Panc1 (cell line): ENCODE results near the gene GPR87. TPM values are rescaled to one million over a fixed set of nuclear protein-coding genes. Genes with fewer than 3 reads are reported as not detected.

Source experiments
- ATAC-seq: fragments of 200-7000 bp; cut with Tn5 transposase; 2 replicates; pipeline ENCODE4 v1.9.1; 2020; ENCODE audit warnings: mild to moderate bottlenecking, moderate library complexity
- BruUV-seq: library from RNA; stranded (reverse); fragments of 400-500 nt; replicated peaks from 2 replicates; lab custom pipeline; 2021; lab: Mats Ljungman, UMichigan
- CTCF ChIA-PET: fragments of 300-600 bp; sonication (Branson Sonifier 250); formaldehyde crosslinking; loops from one replicate; lab custom pipeline; 2022; ENCODE audit warnings: antibody characterized with exemption; lab: Charles Lee
- POLR2A ChIA-PET: fragments of 300-600 bp; sonication (Branson Sonifier 250); formaldehyde crosslinking; loops from one replicate; lab custom pipeline; 2022; ENCODE audit warnings: antibody characterized with exemption; lab: Charles Lee
- DNase-seq: peaks from one replicate; pipeline ENCODE4 v3.0.0-alpha.2; 2010; ENCODE audit warnings: low read depth, low spot score
- H3K27ac ChIP-seq: 2 replicates; pipeline ENCODE4 v1.5.1; 2011; ENCODE audit warnings: mild to moderate bottlenecking, low read length, inconsistent platforms
- H3K27me3 ChIP-seq: fragments of 200-500 bp; sonication (Bioruptor generic); 2 replicates; pipeline ENCODE4 v1.6.0; 2014; ENCODE audit warnings: low read length, inconsistent platforms; ENCODE audit not compliant: control insufficient read depth, insufficient read depth
- H3K36me3 ChIP-seq: fragments of 200-500 bp; sonication (Bioruptor generic); 2 replicates; pipeline ENCODE4 v1.5.1; 2014; ENCODE audit warnings: inconsistent platforms, mild to moderate bottlenecking, low read length, moderate library complexity; ENCODE audit not compliant: control insufficient read depth, insufficient read depth
- H3K4me1 ChIP-seq: 2 replicates; pipeline ENCODE4 v1.5.1; 2011; ENCODE audit warnings: inconsistent platforms, mild to moderate bottlenecking, low read length, moderate library complexity; ENCODE audit not compliant: control insufficient read depth, insufficient read depth
- H3K4me3 ChIP-seq, 2 experiments: 2 replicates each; pipeline ENCODE4 v1.5.1; 2011 to 2012; ENCODE audit warnings: low read depth in 2 of 2, low read length in 2 of 2, mild to moderate bottlenecking in 2 of 2, inconsistent platforms in 1 of 2, moderate library complexity in 1 of 2
- H3K9me3 ChIP-seq: fragments of 200-500 bp; sonication (Bioruptor generic); 2 replicates; pipeline ENCODE4 v1.5.1; 2014; ENCODE audit warnings: low read depth, mild to moderate bottlenecking, inconsistent platforms, low read length, moderate library complexity; ENCODE audit not compliant: control insufficient read depth, insufficient read depth
- POLR2AphosphoS5 ChIP-seq: IDR thresholded peaks from 2 replicates; pipeline ENCODE4 v1.6.1; 2012; ENCODE audit warnings: mild to moderate bottlenecking, low read depth, low read length, moderate library complexity
- SIN3A ChIP-seq: IDR thresholded peaks from 2 replicates; pipeline ENCODE4 v1.6.1; 2012; ENCODE audit warnings: low read depth, mild to moderate bottlenecking, low read length, moderate library complexity, borderline replicate concordance; ENCODE audit not compliant: insufficient read depth
- TCF7L2 ChIP-seq: IDR thresholded peaks from 2 replicates; pipeline ENCODE4 v1.6.1; 2011; ENCODE audit warnings: mild to moderate bottlenecking, low read depth, low read length, inconsistent platforms
- in situ Hi-C: cut with HindIII; loops from 2 replicates; pipeline ENCODE4 v1.10.0; 2016; ENCODE audit warnings: low sequenced_read_pairs, low pct_unique_long_range_greater_than_20kb
- intact Hi-C: fragments of 100-400 bp; cut with micrococcal nuclease; formaldehyde crosslinking; loops from one replicate; pipeline ENCODE4 v1.10.0; 2022; ENCODE audit not compliant: unreplicated experiment
- total RNA-seq: library from RNA; stranded (reverse); gene quantifications from one replicate; pipeline ENCODE4 v1.2.1, GENCODE V29; 2021; ENCODE audit not compliant: unreplicated experiment
- TF ChIP-seq, protein P1 (sequence below), 2 experiments: IDR thresholded peaks; 2 replicates each; pipeline ENCODE4 v1.6.1; 2011 to 2012; ENCODE audit warnings: low read depth in 2 of 2, control low read depth in 1 of 2, low read length in 1 of 2, mild to moderate bottlenecking in 1 of 2, moderate library complexity in 1 of 2; ENCODE audit not compliant: insufficient read depth in 1 of 2
- TF ChIP-seq, protein P2 (sequence below): fragments of 450-650 bp; IDR thresholded peaks from 2 replicates; pipeline ENCODE4 v1.5.1; 2017; ENCODE audit warnings: mild to moderate bottlenecking

GPR87 gene
- total RNA-seq, 1 experiment from 2014 or later: not detected

DNA sequence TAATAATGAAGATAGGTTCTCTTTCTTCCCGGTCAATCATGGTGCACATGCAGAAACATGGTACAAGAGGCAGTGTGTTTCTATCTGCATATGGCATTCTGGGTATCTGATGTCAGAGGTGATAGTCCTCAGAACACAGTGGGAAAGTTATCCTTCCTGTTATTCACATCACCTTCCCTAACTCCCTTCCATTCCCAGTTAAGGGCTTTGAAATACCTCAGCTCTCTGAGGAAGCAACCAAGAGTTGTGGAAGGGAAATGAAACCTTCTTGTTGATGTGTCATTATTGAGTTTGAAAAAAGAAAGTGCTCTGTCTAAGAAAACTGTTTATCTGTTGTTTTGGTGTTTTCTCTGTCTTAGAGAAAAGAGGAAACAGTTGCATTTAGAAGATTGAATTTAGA is 34.6 kb upstream of the GPR87 start:
- ChIA-PET POLR2A (no interaction called here), CTCF (no interaction called here)
- H3K9me3 ChIP-seq: no peaks in the 10 kb centered on the region
- in situ Hi-C loops: no loop called here
- BruUV-seq: no TSS peak
- no peaks in the 10 kb centered on the region for H3K36me3 ChIP-seq
- H3K27ac ChIP-seq: no peak overlapping the region
- intact Hi-C loops: no loop called here
- H3K27me3 ChIP-seq: no peaks in the 10 kb centered on the region; the same call in 1 of the 2 replicates
- H3K4me1 ChIP-seq: no peaks in the 10 kb centered on the region
- no peak for DNase-seq
- ATAC-seq: no peak
- H3K4me3 ChIP-seq: no peak overlapping the region
- no peak for TF ChIP-seq POLR2AphosphoS5
- TF ChIP-seq, protein P1, sequence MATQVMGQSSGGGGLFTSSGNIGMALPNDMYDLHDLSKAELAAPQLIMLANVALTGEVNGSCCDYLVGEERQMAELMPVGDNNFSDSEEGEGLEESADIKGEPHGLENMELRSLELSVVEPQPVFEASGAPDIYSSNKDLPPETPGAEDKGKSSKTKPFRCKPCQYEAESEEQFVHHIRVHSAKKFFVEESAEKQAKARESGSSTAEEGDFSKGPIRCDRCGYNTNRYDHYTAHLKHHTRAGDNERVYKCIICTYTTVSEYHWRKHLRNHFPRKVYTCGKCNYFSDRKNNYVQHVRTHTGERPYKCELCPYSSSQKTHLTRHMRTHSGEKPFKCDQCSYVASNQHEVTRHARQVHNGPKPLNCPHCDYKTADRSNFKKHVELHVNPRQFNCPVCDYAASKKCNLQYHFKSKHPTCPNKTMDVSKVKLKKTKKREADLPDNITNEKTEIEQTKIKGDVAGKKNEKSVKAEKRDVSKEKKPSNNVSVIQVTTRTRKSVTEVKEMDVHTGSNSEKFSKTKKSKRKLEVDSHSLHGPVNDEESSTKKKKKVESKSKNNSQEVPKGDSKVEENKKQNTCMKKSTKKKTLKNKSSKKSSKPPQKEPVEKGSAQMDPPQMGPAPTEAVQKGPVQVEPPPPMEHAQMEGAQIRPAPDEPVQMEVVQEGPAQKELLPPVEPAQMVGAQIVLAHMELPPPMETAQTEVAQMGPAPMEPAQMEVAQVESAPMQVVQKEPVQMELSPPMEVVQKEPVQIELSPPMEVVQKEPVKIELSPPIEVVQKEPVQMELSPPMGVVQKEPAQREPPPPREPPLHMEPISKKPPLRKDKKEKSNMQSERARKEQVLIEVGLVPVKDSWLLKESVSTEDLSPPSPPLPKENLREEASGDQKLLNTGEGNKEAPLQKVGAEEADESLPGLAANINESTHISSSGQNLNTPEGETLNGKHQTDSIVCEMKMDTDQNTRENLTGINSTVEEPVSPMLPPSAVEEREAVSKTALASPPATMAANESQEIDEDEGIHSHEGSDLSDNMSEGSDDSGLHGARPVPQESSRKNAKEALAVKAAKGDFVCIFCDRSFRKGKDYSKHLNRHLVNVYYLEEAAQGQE (IDR thresholded peaks at IDR 0.05; ENCODE audit: insufficient read depth in 1 of 2, low read depth in 2 of 2, low read length in 1 of 2): no peak
- TF ChIP-seq, protein P2, sequence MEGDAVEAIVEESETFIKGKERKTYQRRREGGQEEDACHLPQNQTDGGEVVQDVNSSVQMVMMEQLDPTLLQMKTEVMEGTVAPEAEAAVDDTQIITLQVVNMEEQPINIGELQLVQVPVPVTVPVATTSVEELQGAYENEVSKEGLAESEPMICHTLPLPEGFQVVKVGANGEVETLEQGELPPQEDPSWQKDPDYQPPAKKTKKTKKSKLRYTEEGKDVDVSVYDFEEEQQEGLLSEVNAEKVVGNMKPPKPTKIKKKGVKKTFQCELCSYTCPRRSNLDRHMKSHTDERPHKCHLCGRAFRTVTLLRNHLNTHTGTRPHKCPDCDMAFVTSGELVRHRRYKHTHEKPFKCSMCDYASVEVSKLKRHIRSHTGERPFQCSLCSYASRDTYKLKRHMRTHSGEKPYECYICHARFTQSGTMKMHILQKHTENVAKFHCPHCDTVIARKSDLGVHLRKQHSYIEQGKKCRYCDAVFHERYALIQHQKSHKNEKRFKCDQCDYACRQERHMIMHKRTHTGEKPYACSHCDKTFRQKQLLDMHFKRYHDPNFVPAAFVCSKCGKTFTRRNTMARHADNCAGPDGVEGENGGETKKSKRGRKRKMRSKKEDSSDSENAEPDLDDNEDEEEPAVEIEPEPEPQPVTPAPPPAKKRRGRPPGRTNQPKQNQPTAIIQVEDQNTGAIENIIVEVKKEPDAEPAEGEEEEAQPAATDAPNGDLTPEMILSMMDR: no peak
- TF ChIP-seq TCF7L2: no peak
- no peak for TF ChIP-seq SIN3A

DNA sequence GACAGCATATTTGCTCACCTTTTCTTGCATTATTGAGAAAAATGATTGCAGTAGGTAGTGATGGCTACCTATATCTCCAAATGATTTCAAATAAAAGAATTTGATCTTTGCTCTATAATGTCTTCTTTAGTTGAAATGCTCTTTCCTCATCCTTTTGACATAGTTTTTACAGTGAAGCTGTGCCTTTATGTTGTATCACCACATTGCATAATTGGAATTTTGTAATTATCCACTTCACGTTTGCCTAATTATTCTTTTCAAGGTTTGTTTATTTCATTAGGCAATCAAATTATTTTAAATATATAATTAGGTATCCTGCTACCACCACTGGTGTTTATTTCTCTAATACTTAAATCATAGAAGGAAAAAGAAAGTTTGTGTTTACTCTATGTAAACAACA is 34.0 kb upstream of the GPR87 start:
- H3K27me3 ChIP-seq: no peaks in the 10 kb centered on the region; the same call in 1 of the 2 replicates
- H3K4me3 ChIP-seq: no peak overlapping the region
- H3K9me3 ChIP-seq: no peaks in the 10 kb centered on the region
- DNase-seq: no peak
- intact Hi-C loops (no loop called here), in situ Hi-C loops (no loop called here)
- CTCF ChIA-PET: no interaction called here
- H3K36me3 ChIP-seq: no peaks in the 10 kb centered on the region
- no peak overlapping the region for H3K27ac ChIP-seq
- POLR2A ChIA-PET: no interaction called here
- H3K4me1 ChIP-seq: no peaks in the 10 kb centered on the region
- TF ChIP-seq, protein P2: no peak
- TF ChIP-seq TCF7L2: no peak
- TF ChIP-seq, protein P1 (IDR thresholded peaks at IDR 0.05; ENCODE audit: insufficient read depth in 1 of 2, low read depth in 2 of 2, low read length in 1 of 2): no peak
- TF ChIP-seq SIN3A: no peak
- no peak for TF ChIP-seq POLR2AphosphoS5
- BruUV-seq: no TSS peak
- no peak for ATAC-seq
